Activated CD8-positive, alpha-beta memory T cell treated with anti-CD3 and anti-CD28 coated beads for 36 hours (primary cell): ENCODE results near the gene UPK2. TPM values are rescaled to one million over a fixed set of nuclear protein-coding genes. Genes with fewer than 3 reads are reported as not detected.
"Not testable (repeated sequence)": the region's sequence is repeated elsewhere in the genome, so short reads cannot be mapped to it uniquely, and the experiment has no call there.

ENCODE experiments used
- CTCF ChIA-PET: fragments of 350-600 bp; sonication (Branson Sonifier 250); formaldehyde crosslinking; loops from one replicate; lab custom pipeline; 2021; ENCODE audit warnings: antibody characterized with exemption; lab: Charles Lee
- POLR2A ChIA-PET: fragments of 350-600 bp; sonication (Branson Sonifier 250); formaldehyde crosslinking; loops from one replicate; lab custom pipeline; 2021; ENCODE audit warnings: antibody characterized with exemption; lab: Charles Lee
- total RNA-seq, 2 experiments: library from RNA; stranded (reverse); gene quantifications; one replicate each; pipeline ENCODE4 v1.2.3, GENCODE V29; 2021

The UPK2 gene
- total RNA-seq, 2 experiments from 2014 or later, result not detected

DNA sequence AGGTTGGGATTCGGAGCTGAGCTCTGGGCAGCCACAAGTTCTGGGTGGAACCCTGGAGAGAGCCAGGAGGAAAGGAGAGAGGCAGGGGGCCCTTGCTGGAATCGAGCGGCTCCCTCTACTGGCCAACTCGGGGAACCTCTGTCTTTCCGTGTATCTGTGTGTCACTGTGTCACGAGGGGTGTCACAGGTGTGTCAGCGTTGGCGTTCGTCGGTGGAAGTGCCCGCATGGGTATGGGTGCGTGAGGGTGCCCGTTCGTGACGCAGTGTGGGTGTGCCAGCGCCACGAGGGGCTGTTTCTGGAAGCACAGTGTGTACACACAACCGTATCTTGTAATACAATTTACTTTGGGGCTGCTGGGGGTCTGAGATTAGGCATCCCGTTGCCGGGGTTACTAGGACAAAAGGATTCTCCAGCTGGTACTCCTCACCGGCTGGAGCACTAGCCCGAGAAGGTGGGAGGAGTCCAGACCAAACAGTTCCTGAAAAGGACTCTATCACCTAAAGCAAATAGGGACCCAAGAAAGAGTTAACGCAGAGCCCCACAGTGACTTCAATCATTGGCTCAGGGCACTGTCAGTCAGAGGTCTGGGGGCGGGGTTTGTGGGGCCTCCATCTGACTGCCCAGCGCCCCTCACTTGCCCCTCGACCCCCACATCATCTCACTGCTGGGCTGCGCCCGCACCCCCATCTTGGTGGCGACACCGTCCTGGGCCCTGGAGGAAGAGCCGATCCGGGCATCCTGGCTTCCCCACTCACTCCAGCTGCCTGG, 27.8 kb upstream of the UPK2 start:
- CTCF ChIA-PET, result interaction anchor here (0.7 to 4.5 kb wide), 6 partner anchors 33 to 239 kb away, joined by 3 to 27 read pairs (median 8); partner anchors contain the start of gene DDX6
- POLR2A ChIA-PET, result interaction anchor here (0.5 to 1.8 kb wide), 2 partner anchors 15 to 304 kb away, joined by 4 to 18 read pairs; no protein-coding TSS in a partner anchor

GRCh38 chr11:118928870-118929500, 27.1 kb upstream of the UPK2 start:
- ChIA-PET POLR2A (interaction anchor here (1.7 to 1.8 kb wide), 2 partner anchors 16 to 18 kb away, joined by 8 to 18 read pairs; no protein-coding TSS in a partner anchor), CTCF (interaction anchor here (0.7 to 4.5 kb wide), 11 partner anchors 11 to 239 kb away, joined by 3 to 27 read pairs (median 5); partner anchors contain the start of genes CENATAC and DDX6)

GRCh38 chr11:118929501-118930093, 26.5 kb upstream of the UPK2 start:
- ChIA-PET CTCF (interaction anchor here (0.5 to 4.5 kb wide), 18 partner anchors 11 to 240 kb away, joined by 3 to 27 read pairs (median 4); partner anchors contain the start of genes CENATAC and DDX6), POLR2A (interaction anchor here (0.6 to 1.8 kb wide), 7 partner anchors 11 to 1301 kb away, joined by 3 to 18 read pairs (median 6); no protein-coding TSS in a partner anchor)

- CTCF ChIA-PET, result interaction anchor here (0.7 to 4.5 kb wide), 19 partner anchors 10 to 241 kb away, joined by 3 to 27 read pairs (median 4); partner anchors contain the start of genes CENATAC and DDX6
- POLR2A ChIA-PET, result interaction anchor here (0.6 to 1.8 kb wide), 8 partner anchors 10 to 1301 kb away, joined by 3 to 18 read pairs (median 6); partner anchors contain the start of gene DDX6
Measured at GRCh38 chr11:118930094-118930712, 25.9 kb upstream of the UPK2 start.

DNA sequence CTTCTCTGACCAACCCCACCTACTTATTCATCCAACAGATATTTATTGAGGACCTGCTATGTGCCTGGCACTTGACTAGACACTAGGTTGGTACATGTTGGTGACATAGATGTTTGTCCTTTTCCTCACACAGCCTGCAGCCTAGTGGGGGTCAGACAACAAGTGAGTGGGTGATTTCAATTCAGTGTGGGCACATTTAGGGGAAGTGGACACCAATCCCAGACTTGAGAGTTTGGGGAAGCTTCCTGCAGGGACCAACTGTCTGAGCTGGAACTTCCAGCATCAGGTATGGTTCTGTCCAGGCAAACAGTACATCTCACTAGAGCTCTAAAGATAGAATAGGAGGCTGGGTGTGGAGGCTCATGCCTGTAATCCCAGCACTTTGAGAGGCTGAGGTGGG, 24.5 kb upstream of the UPK2 start:
- ChIA-PET CTCF (interaction anchor here (1.1 to 4.5 kb wide), 7 partner anchors 9 to 242 kb away, joined by 3 to 27 read pairs (median 11); partner anchors contain the start of gene DDX6), POLR2A (interaction anchor here (0.6 to 1.1 kb wide), 2 partner anchors 8 to 140 kb away, joined by 4 read pairs; no protein-coding TSS in a partner anchor)

DNA sequence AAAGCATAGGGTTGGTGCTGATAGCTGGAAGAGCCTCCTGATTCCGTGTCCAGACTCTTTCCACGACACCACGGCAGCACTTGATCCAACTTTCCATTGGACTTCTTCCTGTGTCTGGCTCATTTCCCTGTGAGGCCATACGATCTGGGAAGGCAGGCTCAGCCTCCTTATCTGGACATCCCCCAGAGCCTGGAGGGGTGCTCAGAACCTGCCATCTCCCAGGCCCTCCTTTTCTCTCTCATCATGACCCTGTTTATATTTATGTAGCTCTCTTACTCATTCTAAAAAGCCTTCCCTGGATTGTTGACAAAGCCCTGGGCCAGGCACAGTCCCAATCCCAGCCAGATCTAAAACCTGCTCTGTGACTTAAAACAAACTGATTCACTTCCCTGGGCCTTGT, 22.6 kb upstream of the UPK2 start:
- ChIA-PET POLR2A (interaction anchor here (0.6 kb wide), 1 partner anchor 17 kb away, joined by 12 read pairs; no protein-coding TSS in a partner anchor), CTCF (interaction anchor here (0.6 to 1.5 kb wide), 2 partner anchors 24 to 346 kb away, joined by 3 to 6 read pairs; no protein-coding TSS in a partner anchor)

DNA sequence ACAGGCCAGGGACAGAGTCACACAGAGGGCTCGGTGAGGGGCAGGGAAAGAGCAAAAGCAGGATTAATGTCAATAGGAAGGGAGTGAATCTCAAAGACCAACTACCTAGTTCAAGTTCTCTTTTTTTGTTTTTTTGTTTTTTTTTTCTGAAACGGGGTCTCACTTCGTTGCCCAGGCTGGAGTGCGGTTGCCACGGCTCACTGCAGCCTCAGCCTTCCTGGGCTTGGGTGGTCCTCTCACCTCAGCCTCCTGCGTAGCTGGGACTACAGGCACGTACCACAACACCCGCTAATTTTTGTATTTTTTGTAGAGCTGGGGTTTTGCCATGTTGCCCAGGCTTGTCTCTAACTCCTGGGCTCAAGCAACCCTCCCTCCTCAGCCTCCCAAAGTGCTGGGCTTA, 20.7 kb upstream of the UPK2 start:
- ChIA-PET POLR2A (no interaction called here), CTCF (interaction anchor here (0.7 to 2.2 kb wide), 3 partner anchors 21 to 348 kb away, joined by 3 to 9 read pairs (median 3); partner anchors contain the start of gene UPK2)

GRCh38 chr11:118938491-118939403, 17.4 kb upstream of the UPK2 start:
- CTCF ChIA-PET, result interaction anchor here (0.9 to 4.0 kb wide), 4 partner anchors 9 to 249 kb away, joined by 3 to 20 read pairs (median 4); no protein-coding TSS in a partner anchor
- POLR2A ChIA-PET, result no interaction called here

DNA sequence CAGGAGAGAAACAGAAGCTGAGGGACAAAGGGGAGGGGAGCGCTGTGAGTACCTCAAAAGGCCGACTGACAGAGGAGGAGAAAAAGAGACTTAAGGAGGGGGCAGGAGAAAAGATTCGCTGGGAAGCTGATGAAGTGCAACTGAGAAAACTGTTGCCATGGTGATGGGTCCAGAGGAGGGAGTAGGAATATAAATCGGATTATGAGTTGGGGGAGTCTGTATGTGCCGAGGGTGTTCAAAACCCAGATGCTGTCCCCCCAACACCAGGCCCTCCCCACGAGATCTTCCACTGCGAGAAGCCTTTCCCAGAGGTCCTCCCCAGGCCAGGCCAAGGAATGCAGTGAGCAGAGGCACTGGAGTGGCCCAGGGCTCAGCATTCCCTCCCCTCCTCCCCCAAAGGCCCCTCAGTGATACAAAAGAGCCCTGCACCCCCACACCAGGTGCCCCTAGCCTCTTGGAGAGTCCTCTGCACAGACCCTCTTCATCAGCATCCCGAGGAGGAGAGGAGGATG, 16.6 kb upstream of the UPK2 start:
- POLR2A ChIA-PET, result interaction anchor here (0.7 kb wide), 1 partner anchor 8 kb away, joined by 4 read pairs; no protein-coding TSS in a partner anchor
- CTCF ChIA-PET, result interaction anchor here (0.6 to 4.0 kb wide), 6 partner anchors 9 to 250 kb away, joined by 3 to 20 read pairs (median 4); no protein-coding TSS in a partner anchor

DNA sequence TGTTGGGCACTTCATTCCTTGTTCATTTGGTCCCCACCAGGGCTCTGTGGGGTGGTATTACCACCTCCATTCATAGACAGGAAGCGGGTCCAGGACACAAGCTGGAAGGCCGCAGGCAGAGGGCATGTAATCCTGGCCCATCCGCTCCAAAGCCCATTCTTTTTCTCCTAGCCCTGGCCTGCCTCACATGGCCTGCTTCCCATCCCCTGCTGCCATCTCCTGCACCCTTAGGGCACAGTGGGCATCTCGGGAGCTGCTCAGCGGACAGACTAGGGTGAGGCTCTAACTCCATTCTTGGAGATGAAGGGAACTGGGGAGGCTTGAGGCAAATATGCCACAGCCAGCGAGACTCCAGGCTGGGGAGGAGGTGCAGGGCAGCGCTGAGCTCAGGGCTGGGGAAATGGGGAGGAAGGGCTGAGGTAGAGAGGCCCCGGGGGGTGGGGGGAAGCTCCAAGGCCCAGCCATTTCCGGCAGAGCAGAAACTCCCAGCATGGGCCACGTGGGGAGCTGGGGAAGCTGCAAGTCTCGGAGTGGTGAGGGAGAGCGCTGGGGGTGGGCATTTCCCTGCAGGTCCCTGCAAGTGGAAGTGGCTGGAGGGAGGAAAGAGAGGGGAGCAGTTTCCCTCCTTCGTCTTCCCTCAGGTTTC, 16.0 kb upstream of the UPK2 start:
- POLR2A ChIA-PET, result interaction anchor here (0.5 to 1.2 kb wide), 4 partner anchors 9 to 1608 kb away, joined by 3 to 6 read pairs (median 4); no protein-coding TSS in a partner anchor
- CTCF ChIA-PET, result interaction anchor here (0.6 to 4.0 kb wide), 6 partner anchors 10 to 250 kb away, joined by 3 to 20 read pairs (median 4); no protein-coding TSS in a partner anchor

DNA sequence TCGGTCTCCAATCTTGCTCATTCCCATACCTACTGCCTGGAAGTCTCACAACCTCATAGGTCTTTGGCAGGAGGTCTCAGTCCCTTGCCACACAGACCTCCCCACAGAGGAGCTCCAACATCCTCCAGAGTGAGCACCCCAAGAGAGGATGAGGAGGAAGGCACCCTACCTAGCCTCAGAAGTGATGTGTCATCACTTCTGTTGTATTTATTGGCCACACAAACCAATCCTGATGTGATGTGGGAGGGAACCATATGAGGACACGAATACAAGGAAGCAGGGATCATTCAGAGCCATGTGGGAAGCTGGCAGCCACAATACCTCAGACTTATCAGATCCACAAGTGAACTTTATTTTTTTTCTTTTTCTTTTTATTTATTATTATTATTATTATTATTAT, 9.0 kb upstream of the UPK2 start:
- CTCF ChIA-PET, result no interaction called here
- POLR2A ChIA-PET, result interaction anchor here (0.7 kb wide), 1 partner anchor 368 kb away, joined by 3 read pairs; no protein-coding TSS in a partner anchor

DNA sequence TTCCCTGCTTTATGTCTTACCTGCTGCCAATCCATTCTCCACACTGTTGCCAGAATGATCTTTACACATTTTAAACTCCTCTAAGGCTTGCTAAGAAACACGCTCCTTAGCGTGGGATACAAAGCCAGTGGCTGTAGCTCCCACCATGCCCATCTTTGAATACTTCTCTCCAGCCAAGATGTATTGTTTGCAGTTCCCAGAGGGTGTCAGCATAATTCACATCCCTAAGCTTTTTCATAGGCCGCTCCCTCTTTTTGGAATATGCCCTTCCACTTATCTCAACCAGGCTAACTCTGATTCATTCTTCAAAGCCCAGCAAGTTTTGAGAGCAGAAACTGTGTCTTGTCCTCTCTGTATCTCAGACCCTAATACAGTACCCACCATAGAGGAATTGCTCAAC, 8.1 kb upstream of the UPK2 start:
- CTCF ChIA-PET, result no interaction called here
- POLR2A ChIA-PET, result no interaction called here

DNA sequence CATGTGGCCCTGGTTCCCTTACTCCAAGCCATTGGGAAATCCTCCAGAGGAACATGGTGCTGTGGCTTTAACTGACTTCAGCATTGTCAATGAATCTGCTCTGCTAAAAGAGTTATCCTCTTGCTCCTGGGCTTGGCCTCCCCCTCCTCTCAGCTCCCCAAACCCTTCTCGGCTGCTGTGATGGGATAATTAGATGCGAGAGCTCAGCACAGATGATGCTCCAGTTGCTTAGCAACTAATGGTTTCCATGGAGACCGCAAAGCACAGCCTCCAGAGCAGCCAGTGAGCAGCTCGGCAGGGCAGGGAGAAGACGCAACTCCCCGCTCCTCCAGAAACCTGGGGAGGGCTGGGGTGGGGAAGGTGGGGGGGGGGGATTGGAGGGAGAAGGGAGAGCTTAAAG, 2.8 kb upstream of the UPK2 start:
- POLR2A ChIA-PET, result no interaction called here
- CTCF ChIA-PET, result interaction anchor here (1.0 to 1.6 kb wide), 2 partner anchors 23 to 264 kb away, joined by 4 to 5 read pairs; no protein-coding TSS in a partner anchor

DNA sequence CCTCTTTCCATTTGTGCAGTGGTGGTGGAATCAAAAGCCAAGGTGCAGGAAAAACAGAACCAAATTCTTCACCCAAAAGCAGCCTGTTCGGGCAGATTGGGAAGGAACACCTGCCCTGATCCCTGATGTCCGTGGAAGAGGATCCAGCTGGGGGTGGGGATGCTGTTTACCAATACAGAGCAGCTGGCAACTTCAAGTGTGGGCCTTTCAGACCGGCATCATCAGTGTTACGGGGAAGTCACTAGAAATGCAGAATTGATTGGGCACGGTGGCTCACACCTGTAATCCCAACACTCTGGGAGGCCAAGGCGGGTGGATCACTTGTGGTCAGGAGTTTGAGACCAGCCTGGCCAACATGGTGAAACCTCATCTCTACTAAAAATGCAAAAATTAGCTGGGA, 2.1 kb upstream of the UPK2 start:
- CTCF ChIA-PET, result interaction anchor here (5.1 kb wide), 1 partner anchor 264 kb away, joined by 15 read pairs; no protein-coding TSS in a partner anchor
- POLR2A ChIA-PET, result not testable (repeated sequence)

- ChIA-PET CTCF (interaction anchor here (0.7 to 5.2 kb wide), 20 partner anchors 9 to 347 kb away, joined by 3 to 32 read pairs (median 4); no protein-coding TSS in a partner anchor), POLR2A (no interaction called here)
Measured at GRCh38 chr11:118956847-118957469, 860 bp downstream of the UPK2 start.
